ENCODE data around the gene WDR70.
"Not testable (repeated sequence)": the region's sequence is repeated elsewhere in the genome, so short reads cannot be mapped to it uniquely, and the experiment has no call there.

WDR70 gene

DNA sequence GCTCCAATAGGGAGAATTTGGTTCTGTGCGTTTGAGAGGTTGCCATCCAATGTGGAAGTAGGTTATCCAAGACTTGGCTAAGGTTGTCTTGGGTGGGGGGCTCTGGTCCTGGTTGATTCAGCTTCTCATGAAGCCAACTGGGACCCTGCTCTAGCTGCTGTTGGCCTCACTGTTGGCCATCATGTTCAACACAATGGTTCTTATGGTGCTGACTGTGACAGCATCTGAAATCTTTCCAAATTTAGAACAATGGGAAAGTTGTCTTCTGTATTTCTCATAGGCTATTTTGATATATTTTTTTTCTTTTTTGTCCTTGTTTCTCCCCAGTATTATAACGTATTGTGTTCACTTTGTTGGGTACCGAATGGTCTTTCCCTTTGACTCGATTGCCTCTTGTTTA, 388.8 kb downstream of the WDR70 start:
- no peak for DNase-seq (ENCODE audit: low spot score)

DNA sequence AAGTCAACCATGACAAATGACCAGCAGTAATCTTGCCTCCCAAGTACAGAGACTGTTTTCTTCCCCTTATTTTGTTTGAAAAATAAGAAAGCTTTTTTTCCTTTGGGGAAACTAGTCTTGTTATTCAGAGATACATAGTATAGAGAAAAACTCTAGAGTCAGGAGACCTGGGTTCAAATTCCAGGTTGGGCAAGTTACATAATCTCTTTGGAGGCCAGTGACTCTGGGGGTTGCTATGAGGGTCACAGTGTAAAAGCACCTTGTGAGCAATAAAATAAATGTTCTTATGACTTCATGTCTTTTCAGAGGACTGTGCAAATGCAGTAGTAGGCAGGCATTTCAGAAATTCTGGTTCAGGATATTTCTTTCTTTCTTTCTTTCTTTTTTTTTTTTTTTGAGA, 389.3 kb downstream of the WDR70 start:
- DNase-seq (ENCODE audit: low spot score), result no peak

DNA sequence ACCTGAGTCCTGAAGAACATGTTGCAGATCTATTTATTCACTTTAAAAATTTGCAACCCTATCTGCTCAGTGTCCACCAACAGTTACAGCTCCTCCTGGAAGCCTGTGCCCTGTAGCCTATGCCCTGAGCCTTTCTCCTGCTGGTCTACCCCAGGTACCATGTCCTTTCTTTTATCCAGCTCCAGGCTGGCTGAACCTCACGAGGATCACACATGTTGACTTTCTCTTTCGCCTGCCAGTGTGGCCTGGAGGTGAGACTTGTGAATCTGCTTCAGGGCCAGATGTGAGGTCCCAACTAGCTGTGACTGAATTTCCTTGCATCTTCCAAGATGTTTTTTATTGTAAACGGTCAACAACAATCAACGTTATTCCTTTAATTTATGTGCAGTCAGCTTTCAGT, 390.0 kb downstream of the WDR70 start:
- no peak for DNase-seq (ENCODE audit: low spot score)

DNA sequence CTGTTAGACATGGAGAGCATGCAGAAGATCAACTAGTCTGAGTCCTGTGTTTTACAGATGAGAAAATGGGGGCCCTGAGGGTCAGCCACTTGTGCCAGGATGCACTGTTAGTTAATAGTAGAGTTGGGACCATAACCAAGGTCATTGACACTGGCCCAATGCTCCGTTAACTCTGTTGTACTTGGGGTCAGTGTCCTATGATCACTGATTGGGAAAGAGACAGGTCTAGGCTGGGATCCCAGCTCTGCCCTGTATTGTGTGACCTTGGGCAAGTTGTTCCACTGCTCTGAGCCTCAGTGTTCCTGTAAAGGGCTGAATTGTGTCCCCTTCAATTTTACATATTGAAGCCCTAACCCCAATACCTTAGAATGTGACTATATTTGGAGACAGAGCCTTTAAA, 390.7 kb downstream of the WDR70 start:
- DNase-seq (ENCODE audit: low spot score), result no peak

DNA sequence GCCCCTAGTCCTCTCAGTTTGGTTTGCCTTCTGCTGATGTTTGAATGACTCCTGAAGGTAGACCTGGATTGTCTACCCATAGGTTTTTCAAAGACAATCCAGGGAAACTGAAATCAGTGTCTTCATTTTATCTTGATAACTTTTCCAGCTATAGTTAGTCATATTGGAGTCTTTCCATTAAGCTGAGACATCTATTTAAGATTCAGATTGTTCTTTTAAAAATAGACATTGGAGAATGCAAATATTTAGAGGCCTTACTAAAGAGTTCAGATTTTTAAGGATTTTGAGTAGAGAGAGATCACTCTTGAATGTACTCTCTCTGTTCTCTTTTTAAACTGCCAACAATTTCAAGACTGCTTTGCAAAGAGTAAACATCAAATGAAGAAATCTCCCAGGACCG, 391.7 kb downstream of the WDR70 start:
- DNase-seq (ENCODE audit: low spot score), result no peak

DNA sequence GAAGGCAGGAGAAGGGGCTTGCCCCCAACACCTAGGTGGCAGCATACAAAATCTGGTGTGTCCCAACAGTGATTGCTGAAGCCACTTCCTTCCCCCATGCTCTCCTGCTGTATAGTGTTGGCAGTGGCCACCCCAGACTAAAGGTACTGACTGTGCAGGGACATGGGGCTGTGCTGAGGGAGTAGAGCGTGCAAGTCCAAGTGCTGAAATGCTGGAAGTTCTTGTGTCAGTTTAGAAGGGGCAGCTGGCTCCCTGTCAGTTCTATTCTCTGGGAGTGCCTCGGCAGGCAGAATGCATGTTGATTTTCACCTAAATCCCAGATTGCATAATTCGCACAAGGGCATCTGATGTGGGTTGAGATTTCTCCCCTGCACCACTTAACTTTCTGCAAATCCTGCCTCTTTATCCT, 392.1 kb downstream of the WDR70 start:
- DNase-seq (ENCODE audit: low spot score), result no peak

DNA sequence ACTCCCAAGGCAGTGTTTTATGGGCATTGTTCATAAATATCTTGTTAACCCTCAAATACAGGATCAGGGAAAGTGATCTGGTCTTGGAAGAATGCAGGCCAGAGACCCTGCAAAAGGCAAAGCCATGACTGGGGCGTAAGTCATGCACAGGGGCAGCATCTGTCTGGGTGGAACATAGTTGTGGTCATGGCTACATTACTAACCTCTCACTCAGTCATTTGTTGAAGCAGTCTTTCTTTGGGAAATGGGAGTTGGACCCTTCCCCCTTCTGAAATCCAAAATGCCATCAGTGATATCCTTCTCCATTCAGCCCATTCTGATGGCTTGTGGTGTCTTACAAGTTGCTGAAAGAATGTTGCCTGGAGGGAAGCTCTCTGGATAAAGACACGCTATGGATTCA, 392.6 kb downstream of the WDR70 start:
- DNase-seq (ENCODE audit: low spot score), result peak; percentile 99

DNA sequence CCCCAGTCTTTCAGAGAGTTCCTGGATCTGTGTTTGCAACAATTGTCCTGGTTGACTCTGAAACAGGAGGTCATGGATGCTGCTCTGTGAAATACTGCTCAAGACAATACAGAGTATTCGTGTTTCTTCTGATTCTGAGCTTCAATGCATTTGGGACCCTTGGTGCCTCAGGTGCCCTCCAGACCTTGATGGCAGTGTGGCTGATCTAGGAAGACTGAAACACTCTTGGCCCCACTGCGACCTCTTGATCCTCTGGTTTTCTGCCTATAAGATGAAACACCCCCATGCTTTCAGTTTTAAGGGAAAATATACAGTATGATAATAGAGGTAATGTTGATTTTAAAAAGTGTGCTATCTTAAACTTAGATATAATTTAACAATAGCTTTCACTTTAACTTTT, 393.1 kb downstream of the WDR70 start:
- DNase-seq (ENCODE audit: low spot score), result no peak

DNA sequence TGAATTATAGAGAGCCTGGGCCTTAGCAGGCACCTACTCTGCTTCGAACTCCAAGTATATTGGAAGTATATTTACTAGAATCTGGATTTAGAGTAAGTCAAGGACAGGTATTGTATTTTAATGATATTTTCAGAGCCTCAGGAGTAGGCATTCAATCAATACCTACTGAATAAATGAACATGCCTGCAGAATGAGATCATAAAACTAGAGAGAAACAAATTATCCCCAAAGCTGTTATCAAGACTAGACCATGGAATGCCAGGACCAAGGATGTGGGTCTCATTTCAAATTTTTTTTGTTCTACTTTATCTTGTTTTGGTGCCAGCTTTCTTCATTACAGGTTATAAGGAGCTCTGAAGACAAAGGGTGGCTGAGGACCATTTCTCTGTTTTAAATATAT, 394.7 kb downstream of the WDR70 start:
- no peak for DNase-seq (ENCODE audit: low spot score)

DNA sequence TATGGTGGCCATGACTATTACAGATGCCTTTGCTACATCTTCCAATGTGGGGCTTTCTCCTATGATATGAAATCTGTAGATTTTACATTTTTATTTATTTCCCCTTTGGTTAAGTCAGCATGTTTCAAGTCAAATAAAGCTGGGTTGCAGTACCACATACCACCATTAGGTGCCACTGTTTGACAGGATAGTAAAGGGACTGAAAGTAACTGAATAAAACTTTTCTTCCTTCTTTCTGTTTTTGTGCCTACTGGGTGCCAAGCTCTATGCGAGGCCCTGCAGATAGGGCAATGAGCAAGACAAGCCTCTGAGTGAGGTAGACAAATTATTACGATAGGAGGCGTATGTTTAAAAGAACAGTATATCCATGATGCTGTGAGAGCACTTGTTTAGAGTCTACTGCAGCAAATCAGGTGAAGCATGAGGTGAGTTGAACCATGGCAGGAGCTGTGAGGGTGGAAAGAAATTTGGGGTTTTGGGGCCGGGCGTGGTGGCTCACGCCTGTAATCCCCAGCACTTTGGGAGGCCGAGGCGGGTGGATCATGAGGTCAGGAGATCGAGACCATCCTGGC, 395.9 kb downstream of the WDR70 start:
- DNase-seq (ENCODE audit: low spot score), result peak; percentile 38

DNA sequence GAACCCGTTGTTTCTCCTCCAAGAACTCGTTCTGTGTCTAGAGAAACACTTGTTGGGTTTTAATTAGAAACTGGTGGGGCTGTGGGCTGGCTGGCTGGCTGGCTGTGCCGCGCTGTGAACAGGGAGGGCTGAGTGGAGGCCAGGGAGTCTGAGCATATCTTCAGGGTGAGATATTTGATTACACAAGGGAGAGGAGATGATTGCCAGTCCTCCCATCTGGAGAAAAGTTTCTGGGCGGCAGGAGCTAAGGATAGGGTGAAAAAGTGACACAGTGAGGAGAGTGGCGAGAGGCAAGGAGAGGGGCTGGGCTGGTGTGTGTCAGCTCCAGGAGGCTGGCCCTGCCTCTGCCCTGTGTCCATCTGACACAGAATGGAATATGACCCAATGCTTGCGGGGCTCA, 397.7 kb downstream of the WDR70 start:
- DNase-seq (ENCODE audit: low spot score), result no peak

DNA sequence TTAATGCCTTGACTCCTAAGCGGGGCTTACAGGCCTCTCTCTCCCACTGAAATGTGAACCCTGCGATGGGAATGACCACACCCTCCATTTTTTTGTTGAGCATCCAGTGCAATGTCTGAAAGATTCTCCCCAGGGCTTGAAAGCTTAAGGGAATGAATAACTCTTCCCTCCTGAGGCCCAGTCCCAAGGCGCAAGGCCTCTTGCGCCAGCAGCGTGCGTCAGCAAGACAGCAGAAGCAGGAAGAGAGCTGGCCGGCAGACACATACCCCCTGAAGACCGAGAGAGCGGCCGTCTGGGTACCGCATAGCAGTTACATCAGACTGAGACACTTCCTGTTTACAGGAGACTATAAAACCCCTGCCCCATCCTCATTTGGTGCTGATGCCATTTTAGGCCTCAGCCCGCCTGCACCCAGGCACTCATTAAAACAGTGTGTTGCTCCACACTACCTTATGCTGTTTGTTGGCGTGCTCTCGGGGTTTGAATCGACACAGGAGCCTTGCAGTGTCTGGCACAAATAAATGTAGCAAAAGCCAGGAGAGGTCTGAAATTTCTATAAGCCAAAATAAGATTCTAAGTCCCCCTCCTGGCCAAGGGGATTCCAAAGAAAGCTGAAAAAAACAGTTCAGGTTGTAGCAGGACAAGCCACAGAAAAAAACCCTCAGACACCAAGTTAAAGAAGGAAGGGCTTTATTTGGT, 398.5 kb downstream of the WDR70 start:
- DNase-seq (ENCODE audit: low spot score), result no peak

DNA sequence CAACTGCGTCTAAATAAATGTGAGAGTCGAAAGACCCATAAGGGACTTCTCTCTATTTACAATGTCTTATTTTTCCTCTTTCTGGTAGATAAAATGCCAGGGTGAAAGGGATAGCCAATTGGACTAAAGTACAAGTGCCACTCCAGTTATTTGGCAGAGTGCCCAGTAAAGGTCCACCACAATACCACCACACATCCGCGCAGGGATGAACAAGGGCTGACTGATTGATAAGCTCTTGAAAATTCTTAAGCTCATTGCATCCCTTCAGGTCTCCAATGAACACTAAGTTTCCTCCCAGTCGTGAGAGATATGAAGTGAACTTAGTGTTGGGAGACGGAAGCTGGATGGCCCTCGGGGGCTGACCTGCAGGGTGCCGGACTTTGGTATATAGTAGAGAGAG, 402.3 kb downstream of the WDR70 start:
- DNase-seq (ENCODE audit: low spot score), result not testable (repeated sequence)

DNA sequence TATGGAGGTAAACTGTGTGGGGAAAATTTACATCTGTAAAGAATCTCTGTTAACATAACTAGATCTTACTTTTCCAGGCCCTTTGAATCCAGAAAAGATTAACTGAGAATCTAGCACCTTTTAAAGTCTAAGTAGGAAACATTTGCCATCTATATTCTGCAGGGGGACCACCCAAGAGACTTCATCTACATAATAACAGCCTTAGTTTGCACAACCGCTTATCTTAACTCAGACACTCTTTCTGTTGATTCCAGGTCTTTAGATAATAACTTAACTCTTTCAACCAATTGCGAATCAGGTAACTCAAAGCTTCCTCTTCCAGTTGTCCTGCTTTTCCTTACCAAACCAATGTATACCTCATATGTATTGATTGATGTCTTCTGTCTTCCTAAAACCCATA, 407.3 kb downstream of the WDR70 start:
- DNase-seq (ENCODE audit: low spot score), result no peak

DNA sequence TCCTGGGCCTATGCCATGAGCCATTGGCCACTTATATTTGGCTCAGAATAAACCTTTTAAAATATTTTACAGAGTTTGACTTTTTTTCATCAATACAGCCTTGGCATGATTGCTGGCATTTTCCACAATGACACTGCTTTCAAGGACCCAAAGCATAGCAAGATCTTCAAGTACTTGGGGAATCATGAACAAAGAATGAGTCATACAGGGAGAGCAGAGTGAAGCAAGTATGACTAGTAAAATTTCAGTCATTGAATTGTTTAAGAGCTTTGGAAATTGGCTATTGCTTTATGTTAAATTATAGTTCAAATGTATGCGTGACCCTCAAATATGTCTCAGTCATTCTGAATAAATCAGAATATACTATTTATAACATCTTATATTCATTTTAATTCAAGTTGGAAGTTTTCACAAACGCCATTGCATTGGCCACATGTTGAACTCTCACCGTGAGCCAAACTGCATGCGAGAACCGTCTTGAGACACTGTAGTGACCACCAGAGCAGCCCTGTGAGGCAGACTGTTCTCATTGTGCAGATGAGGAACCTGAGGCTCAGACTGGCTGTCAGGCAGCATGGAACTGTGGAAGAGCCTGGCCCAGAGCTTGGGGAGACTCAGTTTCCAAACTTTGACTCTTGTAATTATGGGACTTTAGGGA, 407.9 kb downstream of the WDR70 start:
- DNase-seq (ENCODE audit: low spot score), result peak; percentile 77

DNA sequence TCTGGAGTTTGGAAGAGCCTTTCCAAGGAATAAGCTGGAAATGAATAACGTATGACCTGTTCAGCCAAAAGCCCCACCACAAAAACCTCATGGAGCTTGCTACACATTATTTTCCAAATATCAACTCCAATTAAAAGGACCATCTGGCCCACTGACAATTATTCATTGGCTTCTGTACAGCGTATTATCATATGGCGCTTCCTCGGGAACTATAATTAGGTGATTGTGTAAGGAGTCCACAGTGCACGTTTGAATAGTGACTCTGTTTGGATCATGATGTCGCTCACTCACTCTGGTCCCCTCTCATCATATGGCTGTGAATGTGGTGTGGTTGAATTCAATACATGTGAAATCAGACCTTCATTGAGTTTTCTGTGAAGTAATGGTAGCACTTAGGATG, 408.6 kb downstream of the WDR70 start:
- DNase-seq (ENCODE audit: low spot score), result no peak

DNA sequence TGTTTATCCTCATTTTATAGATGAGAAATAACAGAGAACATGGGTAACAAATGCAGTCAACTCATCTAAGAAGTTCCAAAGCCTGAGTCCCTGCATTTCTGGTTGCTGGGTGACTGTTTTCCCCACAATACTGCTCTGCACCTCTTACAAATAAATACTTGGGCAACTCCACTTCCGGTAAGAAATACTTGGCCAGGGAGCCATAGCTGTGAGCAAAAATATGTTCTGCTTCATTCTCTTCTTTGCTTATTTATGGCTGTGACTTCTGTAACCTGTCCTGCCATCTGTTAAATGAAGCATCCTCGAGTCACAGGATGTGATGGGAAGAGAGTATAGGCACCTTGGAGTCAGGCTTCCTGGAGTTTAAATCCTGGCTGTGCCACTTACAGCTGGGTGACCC, 410.9 kb downstream of the WDR70 start:
- DNase-seq (ENCODE audit: low spot score), result peak; percentile 57

DNA sequence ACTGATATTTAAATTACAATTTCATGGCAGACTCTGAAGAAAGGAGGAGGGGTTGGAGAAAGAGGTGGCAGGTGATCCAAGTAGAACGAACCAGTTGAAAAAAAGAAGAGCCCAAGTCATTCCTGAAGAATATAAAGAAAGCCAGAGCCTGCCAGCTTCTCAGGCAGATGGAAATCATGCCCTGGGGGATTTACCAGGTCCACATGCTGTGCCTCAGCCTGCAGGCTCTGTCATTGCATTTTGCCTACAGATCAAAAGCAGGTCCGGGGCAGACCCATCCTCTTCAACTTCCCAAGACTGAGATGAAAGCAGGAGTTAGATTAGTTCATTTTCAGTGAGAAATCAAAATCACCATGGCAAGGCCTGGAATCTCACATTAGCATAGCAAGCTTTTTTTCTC, 412.2 kb downstream of the WDR70 start:
- no peak for DNase-seq (ENCODE audit: low spot score)

DNA sequence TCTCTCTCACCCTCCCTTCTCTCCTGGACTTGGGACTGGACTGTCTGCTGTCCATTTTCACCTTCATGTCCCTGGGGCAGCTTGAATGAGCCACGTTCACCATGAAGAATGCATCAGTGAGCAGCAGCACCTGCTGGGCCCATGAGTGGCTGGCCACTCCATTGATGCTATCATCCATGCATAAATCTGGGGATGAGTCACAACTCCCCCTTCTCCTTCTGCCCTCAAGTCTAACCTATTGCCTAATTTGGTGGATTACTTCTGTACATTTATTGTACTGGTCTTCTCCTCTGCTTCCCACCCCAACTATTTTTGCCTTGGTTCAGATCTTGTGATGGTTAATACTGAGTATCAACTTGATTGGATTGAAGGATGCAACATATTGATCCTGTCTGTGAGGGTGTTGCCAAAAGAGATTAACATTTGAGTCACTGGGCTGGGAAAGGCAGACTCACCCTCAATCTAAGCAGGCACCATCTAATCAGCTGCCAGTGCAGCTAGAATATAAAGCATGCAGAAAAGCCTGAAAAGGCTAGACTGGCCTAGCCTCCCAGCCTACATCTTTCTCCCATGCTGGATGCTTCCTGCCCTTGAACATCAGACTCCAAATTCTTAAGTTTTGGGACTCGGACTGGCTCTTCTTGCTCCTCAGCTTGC, 414.0 kb downstream of the WDR70 start:
- DNase-seq (ENCODE audit: low spot score), result peak; percentile 94

DNA sequence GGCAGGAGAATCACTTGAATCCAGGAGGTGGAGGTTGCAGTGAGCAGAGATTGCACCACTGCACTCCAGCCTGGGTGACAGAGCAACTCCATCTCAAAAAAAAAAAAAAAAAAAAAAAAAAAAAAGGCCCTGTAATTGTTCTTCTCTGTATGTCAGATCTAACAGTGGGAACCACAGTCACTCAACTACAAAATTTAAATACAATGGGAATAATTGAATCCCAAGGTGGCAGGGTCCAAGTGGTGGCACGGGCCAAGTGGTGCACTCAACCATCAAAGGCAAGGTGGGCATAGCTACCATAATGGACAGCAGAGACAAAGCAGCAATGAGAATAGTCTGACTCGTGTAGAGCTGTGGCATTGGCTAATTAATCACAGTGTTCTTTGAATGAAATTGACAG, 416.2 kb downstream of the WDR70 start:
- not testable (repeated sequence) for DNase-seq (ENCODE audit: low spot score)

DNA sequence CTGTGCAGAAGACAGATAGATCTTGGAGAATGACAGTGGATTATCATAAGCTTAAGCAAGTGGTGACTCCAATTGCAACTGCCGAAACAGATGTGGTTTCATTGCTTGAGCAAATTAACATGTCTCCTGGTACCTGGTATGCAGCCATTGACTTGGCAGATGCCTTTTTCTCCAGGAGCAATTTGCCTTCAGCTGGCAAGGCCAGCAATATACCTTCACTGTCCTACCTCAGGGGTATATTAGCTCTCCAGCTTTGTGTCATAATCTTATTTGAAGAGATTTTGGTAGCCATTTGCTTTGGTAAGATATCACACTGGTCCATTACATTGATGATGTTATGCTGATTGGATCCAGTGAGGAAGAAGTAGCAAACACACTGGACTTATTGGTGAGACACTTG, 417.3 kb downstream of the WDR70 start:
- DNase-seq (ENCODE audit: low spot score), result not testable (repeated sequence)

DNA sequence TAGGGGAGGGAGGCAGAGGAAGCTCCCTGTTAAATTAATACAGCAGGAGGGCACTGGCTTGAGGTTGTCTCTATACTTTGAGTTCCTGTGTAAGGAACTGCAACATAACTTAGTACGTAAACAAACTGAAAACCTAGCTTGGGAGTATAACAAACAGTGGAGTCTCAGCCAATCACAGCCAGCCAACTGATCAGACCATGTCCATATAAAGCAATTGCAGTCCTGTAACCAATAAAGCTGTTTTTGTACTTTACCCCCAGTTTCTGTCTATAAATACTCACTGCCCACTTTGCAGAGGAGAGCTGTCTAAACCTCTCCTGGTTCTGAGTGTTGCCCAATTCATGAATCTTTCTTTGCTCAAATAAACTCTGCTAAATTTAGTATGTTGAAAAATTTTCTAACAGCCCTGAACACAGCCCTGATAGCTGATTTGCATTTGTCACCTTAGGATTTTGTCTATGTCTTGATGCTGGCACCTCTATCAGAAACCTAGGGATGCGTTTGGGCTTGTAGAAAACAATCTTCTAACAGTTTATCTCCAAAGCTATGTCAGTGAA, 420.8 kb downstream of the WDR70 start:
- no peak for DNase-seq (ENCODE audit: low spot score)

DNA sequence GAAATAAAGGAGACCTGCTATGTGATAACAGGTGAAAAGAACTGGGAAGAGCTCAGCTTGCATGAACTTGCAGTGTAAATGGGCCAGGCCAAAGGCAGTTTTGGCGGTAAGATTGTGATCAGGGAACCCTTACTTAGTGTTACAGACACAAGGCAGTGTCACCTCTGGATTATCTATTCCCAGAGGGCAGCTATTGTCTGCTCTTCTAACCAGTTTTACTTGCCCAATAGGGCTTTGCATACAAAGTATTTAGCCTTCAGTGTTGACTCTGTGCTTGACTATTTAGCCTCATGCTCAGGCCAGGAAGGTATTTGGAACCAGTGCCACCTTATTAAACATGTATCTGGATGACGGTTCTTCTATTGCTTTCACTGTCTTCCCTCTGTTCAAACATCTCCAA, 422.4 kb downstream of the WDR70 start:
- no peak for DNase-seq (ENCODE audit: low spot score)
